T-helper 1 cell treated with Interleukin-12 subunit alpha and Interleukin-12 subunit beta and Interleukin-4 antibody, amounts not matched to agents 30 ng/mL and 1 ng/mL, for 36 hours (primary cell): ENCODE results near the gene PLP2. TPM values are rescaled to one million over a fixed set of nuclear protein-coding genes. Genes with fewer than 3 reads are reported as not detected.

Experiments used
- intact Hi-C: fragments of 100-400 bp; cut with micrococcal nuclease; formaldehyde crosslinking; loops from one replicate; pipeline ENCODE4 v1.15.1; 2024
- total RNA-seq: library from RNA; stranded (reverse); gene quantifications from 2 replicates; pipeline ENCODE4 v1.2.3, GENCODE V29; 2022

PLP2 gene
- total RNA-seq, 1 donor from 2014 or later, result 90.7 TPM

- intact Hi-C loops, result loop anchor here (1.0 kb wide), 1 partner anchor 9 kb away; no protein-coding TSS in a partner anchor
These were observed 7.9 kb upstream of the PLP2 start for GRCh38 chrX:49163555-49164419.

GRCh38 chrX:49164589-49165360 is 6.9 kb upstream of the PLP2 start:
- intact Hi-C loops, result loop anchor here (1.0 to 5.0 kb wide), 2 partner anchors 8 to 247 kb away; partner anchors contain the start of gene PIM2

- intact Hi-C loops, result loop anchor here (1.0 to 5.0 kb wide), 3 partner anchors 11 to 249 kb away; partner anchors contain the start of gene PIM2
These were observed 5.5 kb upstream of the PLP2 start for GRCh38 chrX:49165901-49166881.

GRCh38 chrX:49166914-49167739 is 4.6 kb upstream of the PLP2 start:
- intact Hi-C loops, result loop anchor here (1.0 to 5.0 kb wide), 3 partner anchors 12 to 250 kb away; partner anchors contain the start of gene PIM2

DNA sequence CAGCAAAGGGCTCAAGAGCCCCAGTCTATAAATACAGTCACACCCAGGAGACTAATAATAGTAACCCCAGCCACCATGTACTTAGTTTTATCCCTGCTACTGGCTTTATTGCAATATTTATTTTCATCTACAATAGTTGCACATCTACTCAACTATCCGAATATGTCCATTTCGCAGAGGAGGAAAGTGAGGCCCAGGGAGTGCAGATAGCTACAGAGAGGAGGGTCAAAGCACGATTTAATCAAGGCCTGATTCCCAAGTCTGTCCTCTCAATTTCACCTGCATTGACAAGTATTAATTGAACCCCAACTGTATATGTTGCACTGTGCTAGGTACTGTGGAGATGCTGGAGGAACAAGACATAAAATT is 4.0 kb upstream of the PLP2 start:
- intact Hi-C loops, result loop anchor here (5.0 kb wide), 1 partner anchor 250 kb away; the partner anchor contains the start of gene PIM2

GRCh38 chrX:49172280-49172780 is 632 bp downstream of the PLP2 start:
- intact Hi-C loops, result loop anchor here (1.0 to 5.0 kb wide), 5 partner anchors 8 to 60 kb away; partner anchors contain the start of genes CACNA1F, GPKOW and PRICKLE3

DNA sequence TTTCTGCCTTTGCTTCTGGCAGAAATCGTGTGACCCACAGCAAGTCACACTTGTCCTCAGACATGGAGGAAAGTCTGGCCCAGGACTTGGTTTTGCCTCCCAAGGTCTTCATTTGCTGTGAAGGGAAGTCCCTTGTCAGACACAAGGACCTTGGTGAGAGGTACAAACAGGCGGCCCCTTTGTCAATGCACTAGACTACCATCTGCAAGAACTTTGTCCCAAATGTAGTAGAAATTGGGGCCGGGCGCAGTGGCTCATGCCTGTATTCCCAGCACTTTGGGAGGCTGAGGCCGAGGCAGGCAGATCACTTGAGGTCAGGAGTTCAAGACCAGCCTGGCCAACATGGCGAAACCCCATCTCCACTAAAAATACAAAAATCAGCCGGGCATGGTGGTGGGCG is 1.8 kb downstream of the PLP2 start:
- intact Hi-C loops, result loop anchor here (2.0 to 5.0 kb wide), 2 partner anchors 51 to 59 kb away; partner anchors contain the start of genes CACNA1F and GPKOW

DNA sequence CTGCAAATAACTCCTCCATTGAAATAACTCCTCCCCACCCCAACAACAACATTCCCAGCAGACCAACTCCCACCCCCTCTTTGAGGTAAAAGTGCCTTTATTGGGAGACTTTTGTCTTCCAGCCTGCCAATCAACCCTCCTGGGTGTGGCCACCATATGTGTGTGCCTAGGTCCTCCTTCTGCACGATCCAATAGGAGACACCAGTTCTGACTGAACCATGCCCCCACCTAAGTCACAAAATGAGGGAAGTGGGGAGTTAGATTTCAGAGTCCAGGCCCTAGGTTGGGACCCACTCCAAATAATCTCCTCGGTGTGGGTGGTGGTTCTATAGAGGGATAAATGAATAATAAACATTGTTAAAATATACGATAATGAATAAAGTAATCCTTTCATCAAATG is 3.0 kb downstream of the PLP2 start:
- intact Hi-C loops, result loop anchor here (5.0 kb wide), 1 partner anchor 58 kb away; the partner anchor contains the start of gene CACNA1F

DNA sequence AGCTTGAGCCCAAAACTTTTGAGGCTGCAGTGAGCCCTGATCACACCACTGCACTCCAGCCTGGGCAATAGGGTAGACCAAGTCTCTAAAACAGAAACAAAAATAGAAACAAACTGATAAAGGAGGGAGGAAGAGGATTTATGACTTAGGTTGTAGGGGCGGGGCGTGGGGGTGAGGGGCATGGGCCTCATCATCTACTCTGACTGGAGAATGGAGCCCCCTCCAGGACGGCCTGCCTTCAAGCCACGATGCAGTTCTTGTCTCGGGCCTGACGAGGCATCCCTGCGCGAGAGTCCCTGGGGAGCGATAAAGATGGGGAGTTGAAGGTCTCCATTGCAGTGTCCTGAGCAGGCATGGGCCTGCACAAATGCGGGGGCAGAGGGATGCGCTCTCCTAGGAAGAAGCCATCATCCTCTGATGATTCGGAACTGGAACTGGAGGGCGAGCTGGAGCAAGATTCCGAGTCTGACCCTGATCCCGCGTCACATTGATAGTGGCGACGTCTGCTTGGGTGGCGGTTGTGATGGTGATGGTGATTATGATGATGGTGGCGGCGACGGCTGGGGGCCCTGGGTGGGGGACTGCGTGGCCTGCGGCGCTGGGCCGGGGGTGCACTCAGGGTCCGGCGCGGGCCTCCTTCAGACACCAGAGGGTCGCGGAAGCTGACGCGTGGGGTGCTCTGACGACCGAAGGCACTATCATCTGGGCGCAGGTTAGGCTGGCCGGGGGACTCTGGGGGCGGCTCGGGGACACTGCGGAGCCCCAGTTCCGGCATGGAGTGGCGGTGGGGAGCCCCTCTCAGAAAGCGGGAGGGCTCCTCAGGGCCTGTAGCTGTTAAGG is 4.0 kb downstream of the PLP2 start:
- intact Hi-C loops, result no loop called here

DNA sequence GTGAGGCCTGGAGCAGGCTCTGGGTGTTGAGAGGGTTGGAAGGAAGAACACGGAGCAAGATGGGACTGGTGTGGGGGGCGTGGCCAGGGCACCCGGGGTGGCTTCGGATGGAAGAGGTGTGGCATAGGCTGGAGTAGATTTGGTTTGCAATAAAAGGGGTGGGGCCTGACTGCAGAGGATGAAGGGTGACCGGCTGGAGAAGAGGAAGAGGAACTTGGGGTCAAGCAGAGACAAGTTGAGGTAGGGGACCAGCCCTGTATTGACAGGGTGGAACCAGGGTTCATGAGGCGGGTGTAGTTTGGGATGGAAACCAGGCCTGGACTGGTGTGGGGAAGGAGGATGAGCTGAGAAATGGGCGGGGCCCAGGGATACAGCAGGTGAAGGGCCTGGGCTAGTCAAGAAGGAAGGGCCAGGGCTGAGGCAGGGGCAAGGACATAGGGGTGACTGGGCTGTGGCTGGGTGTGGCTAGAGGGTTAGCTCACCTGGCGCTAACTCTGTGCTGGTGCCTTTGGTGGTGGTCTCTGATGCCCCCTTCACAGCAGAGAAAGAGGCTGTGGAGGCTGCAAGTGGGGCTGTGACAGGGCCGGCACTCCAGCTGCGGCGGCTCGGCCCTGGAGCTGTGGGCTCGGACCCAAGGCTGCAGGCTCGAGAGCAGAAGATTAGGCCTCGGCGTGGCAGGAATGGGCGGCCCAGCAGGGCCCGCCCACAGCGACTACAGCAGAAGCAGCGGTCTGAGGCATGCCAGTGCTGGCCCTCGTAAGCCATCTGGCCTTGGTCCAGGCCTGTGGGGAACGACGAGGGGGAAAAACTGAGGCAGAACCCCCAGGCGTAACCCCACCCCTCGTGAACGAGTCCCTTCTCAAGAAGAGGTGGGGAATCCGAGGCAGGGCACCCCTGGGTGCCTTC is 5.0 kb downstream of the PLP2 start:
- intact Hi-C loops, result no loop called here

DNA sequence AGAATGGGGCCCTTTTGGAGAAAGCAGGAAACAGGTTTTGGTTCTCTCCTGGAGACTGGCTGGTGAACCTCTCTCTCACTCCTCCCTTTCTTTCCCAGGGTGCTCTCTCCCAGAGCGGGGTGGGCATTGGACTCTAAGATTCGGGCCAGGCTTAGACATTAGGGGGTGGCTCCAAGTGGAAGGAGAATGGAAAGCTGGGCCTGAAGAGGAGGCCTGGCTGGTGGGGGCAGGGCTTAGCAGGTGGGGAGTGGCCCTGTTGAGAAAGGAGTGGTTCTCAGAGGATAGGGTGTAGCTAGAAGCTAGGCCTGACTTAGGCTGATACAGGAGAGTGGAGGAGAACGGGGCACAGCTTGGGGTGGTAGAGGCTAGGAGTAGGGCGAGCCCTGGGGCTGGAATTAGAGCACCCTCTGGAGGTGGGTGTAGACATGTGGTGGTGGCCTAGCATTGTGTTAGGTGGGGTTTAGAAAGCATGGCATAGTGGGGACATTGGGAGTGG is 5.7 kb downstream of the PLP2 start:
- intact Hi-C loops, result no loop called here

GRCh38 chrX:49177873-49178480 is 6.3 kb downstream of the PLP2 start:
- intact Hi-C loops, result no loop called here

- intact Hi-C loops, result no loop called here
These were observed 6.8 kb downstream of the PLP2 start for GRCh38 chrX:49178537-49178936.

DNA sequence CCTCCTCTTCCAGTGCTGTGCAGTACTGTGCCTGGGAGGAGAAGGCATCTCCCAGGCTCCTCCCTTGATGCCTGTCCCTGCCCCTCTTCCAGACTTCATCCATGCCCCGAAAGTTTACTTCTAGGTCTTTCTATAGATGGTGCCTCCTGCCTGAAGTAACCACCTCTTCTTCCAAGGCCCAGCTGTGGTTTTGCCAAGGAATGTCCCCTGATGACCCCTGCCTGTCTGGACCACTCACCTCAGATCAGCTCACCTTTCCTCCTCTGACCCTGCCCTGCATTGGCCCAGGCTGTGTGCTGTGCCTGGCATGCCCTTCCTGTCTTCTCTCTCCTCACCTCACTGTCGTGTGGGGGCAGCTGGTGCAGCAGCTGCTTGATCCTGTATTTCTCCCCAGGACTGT is 7.7 kb downstream of the PLP2 start:
- intact Hi-C loops, result no loop called here

- intact Hi-C loops, result no loop called here
These were observed 12.1 kb downstream of the PLP2 start for GRCh38 chrX:49183701-49184281.
